Neural crest cell (in vitro differentiated cells): Measurements from ENCODE around the gene P3H2. TPM values are rescaled to one million over a fixed set of nuclear protein-coding genes. Genes with fewer than 3 reads are reported as not detected.
"Not testable (repeated sequence)": the region's sequence is repeated elsewhere in the genome, so short reads cannot be mapped to it uniquely, and the experiment has no call there.

ENCODE experiments used
- DNase-seq: peaks from one replicate; pipeline ENCODE4 v3.0.0; 2021; ENCODE audit warnings: low read depth, mixed read lengths, low spot score
- H3K27ac Mint-ChIP-seq: one replicate; pipeline ENCODE4 v1.8.0; 2021; ENCODE audit warnings: mild to moderate bottlenecking, mixed read lengths; ENCODE audit not compliant: unreplicated experiment
- H3K27me3 Mint-ChIP-seq: 2 replicates; pipeline ENCODE4 v1.8.0; 2021; ENCODE audit warnings: low read depth, mild to moderate bottlenecking, mixed read lengths
- H3K36me3 Mint-ChIP-seq: 2 replicates; pipeline ENCODE4 v1.8.0; 2021; ENCODE audit warnings: low read depth, mild to moderate bottlenecking, mixed read lengths
- H3K4me1 Mint-ChIP-seq: 2 replicates; pipeline ENCODE4 v1.8.0; 2021; ENCODE audit warnings: mixed read lengths
- H3K4me3 Mint-ChIP-seq: one replicate; pipeline ENCODE4 v1.8.0; 2021; ENCODE audit warnings: mild to moderate bottlenecking, mixed read lengths
- H3K9me3 Mint-ChIP-seq: 2 replicates; pipeline ENCODE4 v1.8.0; 2021; ENCODE audit warnings: mixed read lengths
- CTCF ChIP-seq: fragments of 200-600 bp; sonication (generic); conservative IDR thresholded peaks from 2 replicates; pipeline ENCODE4 v1.5.0; 2021; ENCODE audit warnings: antibody characterized with exemption, mild to moderate bottlenecking
- total RNA-seq: library from RNA; stranded (reverse); gene quantifications from 2 replicates; pipeline ENCODE4 v1.2.1, GENCODE V29; 2021

The P3H2 gene
- total RNA-seq, 1 donor from 2014 or later: 4.1 TPM

- Mint-ChIP-seq H3K36me3 (no peaks in the 10 kb centered on the region), H3K27ac (no peak overlapping the region), H3K4me3 (no peak overlapping the region), H3K9me3 (no peaks in the 10 kb centered on the region), H3K27me3 (no peaks in the 10 kb centered on the region), H3K4me1 (peaks cover 4% of the 10 kb centered on the region)
- no peak for TF ChIP-seq CTCF
- DNase-seq: no peak
Measured at GRCh38 chr3:190165253-190165652, 44.6 kb upstream of the P3H2 start.

GRCh38 chr3:190162013-190162412 is 41.3 kb upstream of the P3H2 start:
- not testable (repeated sequence) for H3K4me3 Mint-ChIP-seq, H3K27ac Mint-ChIP-seq, H3K27me3 Mint-ChIP-seq, H3K4me1 Mint-ChIP-seq, DNase-seq, H3K9me3 Mint-ChIP-seq, H3K36me3 Mint-ChIP-seq

GRCh38 chr3:190159902-190160435 is 39.3 kb upstream of the P3H2 start:
- no peaks in the 10 kb centered on the region for H3K27me3 Mint-ChIP-seq
- H3K27ac Mint-ChIP-seq: no peak overlapping the region
- H3K36me3 Mint-ChIP-seq: no peaks in the 10 kb centered on the region
- DNase-seq: no peak
- H3K4me1 Mint-ChIP-seq: no peaks in the 10 kb centered on the region
- H3K9me3 Mint-ChIP-seq: no peaks in the 10 kb centered on the region
- no peak overlapping the region for H3K4me3 Mint-ChIP-seq
- no peak for TF ChIP-seq CTCF

- Mint-ChIP-seq H3K9me3 (no peaks in the 10 kb centered on the region), H3K27ac (no peak overlapping the region), H3K36me3 (no peaks in the 10 kb centered on the region), H3K27me3 (no peaks in the 10 kb centered on the region), H3K4me1 (no peaks in the 10 kb centered on the region), H3K4me3 (no peak overlapping the region)
- no peak for DNase-seq
- no peak for TF ChIP-seq CTCF
Measured at GRCh38 chr3:190158261-190158660, 37.6 kb upstream of the P3H2 start.

GRCh38 chr3:190155752-190156151 is 35.1 kb upstream of the P3H2 start:
- no peaks in the 10 kb centered on the region for H3K4me1 Mint-ChIP-seq
- no peaks in the 10 kb centered on the region for H3K27me3 Mint-ChIP-seq
- no peak for DNase-seq
- no peaks in the 10 kb centered on the region for H3K9me3 Mint-ChIP-seq
- H3K4me3 Mint-ChIP-seq: no peak overlapping the region
- no peaks in the 10 kb centered on the region for H3K36me3 Mint-ChIP-seq
- no peak for TF ChIP-seq CTCF
- H3K27ac Mint-ChIP-seq: no peak overlapping the region

GRCh38 chr3:190150681-190151080 is 30.0 kb upstream of the P3H2 start:
- H3K4me1 Mint-ChIP-seq: no peaks in the 10 kb centered on the region
- H3K9me3 Mint-ChIP-seq: peaks cover 2% of the 10 kb centered on the region
- H3K4me3 Mint-ChIP-seq: no peak overlapping the region
- H3K27me3 Mint-ChIP-seq: peaks cover 1% of the 10 kb centered on the region
- no peak for TF ChIP-seq CTCF
- H3K27ac Mint-ChIP-seq: no peak overlapping the region
- DNase-seq: no peak
- peaks cover 2% of the 10 kb centered on the region for H3K36me3 Mint-ChIP-seq

- not testable (repeated sequence) for H3K4me3 Mint-ChIP-seq, H3K27ac Mint-ChIP-seq, H3K27me3 Mint-ChIP-seq, H3K36me3 Mint-ChIP-seq, H3K9me3 Mint-ChIP-seq, H3K4me1 Mint-ChIP-seq, DNase-seq
Measured at GRCh38 chr3:190149830-190150619, 29.3 kb upstream of the P3H2 start.

GRCh38 chr3:190144793-190145192 is 24.1 kb upstream of the P3H2 start:
- H3K27me3 Mint-ChIP-seq, H3K4me1 Mint-ChIP-seq, H3K27ac Mint-ChIP-seq, H3K4me3 Mint-ChIP-seq, H3K36me3 Mint-ChIP-seq, H3K9me3 Mint-ChIP-seq, DNase-seq: not testable (repeated sequence)
